PC-9 (cell line): ENCODE results near the gene FAM53A.

Experiments
- CTCF ChIP-seq: fragments of 200-600 bp; sonication (generic); conservative IDR thresholded peaks from 2 replicates; pipeline ENCODE4 v1.6.1; 2017; ENCODE audit warnings: mixed run types, antibody characterized with exemption, mild to moderate bottlenecking, moderate library complexity
- EZH2 ChIP-seq: fragments of 200-600 bp; sonication (generic); IDR thresholded peaks from 2 replicates; pipeline ENCODE4 v1.8.0; 2017; ENCODE audit warnings: antibody characterized with exemption, low read depth

- TF ChIP-seq CTCF (no peak), EZH2 (no peak)
Measured at GRCh38 chr4:1621526-1621925, 62.6 kb downstream of the FAM53A start.
